Effector CD8-positive, alpha-beta T cell (primary cell): ENCODE measurements around the gene ZC3H15.

ENCODE experiments used
- DNase-seq: peaks from one replicate; lab custom pipeline; 2025; lab: John Stamatoyannopoulos, UW

Gene ZC3H15

GRCh38 chr2:186542002-186542401, 55.9 kb downstream of the ZC3H15 start:
- no peak for DNase-seq

DNA sequence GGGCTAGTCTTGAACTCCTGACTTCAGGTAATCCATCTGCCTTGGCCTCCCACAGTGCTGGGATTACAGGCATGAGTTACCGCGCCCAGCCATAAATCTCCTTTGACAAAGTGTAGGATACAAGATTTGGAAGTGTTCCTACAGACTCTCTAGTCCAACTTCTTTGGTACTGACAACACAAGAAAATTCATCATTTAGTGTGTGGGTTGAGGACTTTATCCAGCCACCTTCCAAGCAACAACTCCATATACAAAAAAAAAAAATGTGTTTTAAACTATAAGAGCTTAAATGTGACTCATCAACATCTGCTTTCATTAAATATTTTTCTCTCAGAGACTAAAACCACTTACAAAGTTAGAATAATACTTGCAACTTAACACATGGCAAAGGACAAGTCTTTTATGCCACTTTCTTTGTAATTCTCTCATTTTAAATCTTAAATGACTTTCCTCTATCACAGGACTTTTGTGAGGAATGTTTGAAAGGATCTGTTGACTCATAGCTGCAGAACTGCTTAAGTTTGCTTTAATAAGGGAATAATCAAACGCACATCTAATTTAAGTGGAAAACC, 57.6 kb downstream of the ZC3H15 start:
- DNase-seq: no peak

- DNase-seq: no peak
Observed at GRCh38 chr2:186544255-186544675, 58.2 kb downstream of the ZC3H15 start.

DNA sequence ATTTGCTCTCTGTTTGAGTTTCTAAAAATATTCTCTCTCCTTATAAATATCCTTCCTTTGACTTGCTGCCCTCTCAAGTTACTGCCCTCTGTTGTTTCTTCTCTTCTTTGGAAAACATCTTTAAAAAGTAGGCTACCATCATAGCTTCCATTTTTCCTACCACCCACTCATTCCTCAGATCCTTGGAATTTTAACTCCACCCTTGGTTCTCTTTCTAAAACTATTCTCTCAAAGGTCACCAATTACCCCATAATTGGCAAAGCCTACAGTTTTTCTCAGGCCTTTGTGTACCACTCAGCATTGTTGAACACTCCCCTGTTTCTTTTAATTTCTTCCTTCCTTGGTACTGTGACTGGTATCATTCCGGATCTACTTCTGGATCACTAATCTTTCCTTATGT, 60.8 kb downstream of the ZC3H15 start:
- no peak for DNase-seq

DNA sequence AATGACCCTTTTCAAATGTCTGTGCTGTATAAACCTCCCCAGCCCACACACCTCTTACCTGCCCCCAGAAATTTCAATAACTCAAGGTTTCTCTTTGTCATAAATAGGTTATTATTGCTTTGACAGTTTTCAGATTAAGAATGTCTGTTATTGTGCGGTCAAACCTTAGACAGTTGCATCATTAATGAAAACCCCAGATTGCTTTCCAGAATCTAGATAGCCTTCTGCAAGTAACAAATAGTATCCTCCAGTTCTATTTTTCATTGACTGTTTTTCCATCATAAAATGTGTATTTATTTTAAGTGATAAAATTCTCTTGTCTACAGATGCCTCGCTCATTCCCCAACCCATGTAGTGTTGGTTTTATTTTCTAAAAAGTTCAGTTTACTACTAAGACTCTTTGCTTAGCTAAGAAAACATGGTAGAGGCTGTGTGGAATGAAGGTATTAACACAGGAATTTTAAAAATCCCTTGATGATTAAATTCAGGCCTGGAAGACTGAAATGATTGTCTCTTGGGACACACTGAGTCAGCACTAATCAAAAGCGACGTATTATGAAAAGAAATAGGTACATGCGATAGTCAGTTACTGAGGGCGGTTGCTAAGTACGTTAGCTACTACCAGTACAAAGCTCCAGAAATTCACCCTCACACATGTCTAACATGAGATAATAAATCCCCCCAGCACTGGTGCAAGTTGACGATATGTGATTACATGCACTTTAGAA, 65.4 kb downstream of the ZC3H15 start:
- no peak for DNase-seq

- no peak for DNase-seq
Observed at GRCh38 chr2:186554429-186554828, 68.4 kb downstream of the ZC3H15 start.

DNA sequence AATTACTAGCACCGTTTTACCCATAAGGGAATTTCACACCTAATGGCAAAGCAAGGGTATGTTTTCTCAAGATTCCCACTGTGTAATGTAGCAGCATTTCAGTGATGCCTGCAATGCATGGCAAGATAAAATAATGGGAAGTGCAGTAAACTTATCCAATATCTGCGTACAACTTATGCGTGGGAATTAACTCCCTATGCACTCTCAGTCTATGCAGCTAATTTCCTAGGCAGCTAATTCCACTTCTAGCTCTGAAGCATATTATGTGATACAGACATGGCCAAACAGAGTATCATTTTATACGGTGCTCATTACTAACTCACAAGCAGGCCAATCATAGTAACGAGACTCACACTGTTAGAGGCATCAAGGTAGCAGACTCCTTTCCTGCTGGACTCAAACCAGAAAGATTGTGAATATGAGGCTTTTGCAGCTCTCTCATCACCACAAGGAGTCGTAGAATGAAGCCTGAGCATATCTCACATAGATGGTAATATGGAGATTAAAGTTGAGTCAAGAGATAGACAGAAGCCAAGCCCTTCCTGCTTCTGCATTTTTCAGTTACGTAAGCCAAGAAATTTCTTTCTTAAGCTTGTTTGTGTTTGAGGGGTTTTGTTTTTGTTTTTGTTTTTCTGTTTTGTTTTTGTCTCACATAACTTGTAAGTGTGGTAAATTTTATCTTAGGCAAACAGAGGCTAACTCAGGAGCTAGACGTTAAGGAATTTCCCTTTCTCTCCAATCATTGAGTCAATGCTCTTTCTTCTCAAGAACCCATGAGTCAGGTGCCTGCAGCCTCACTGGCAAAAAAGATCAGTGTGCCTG, 69.0 kb downstream of the ZC3H15 start:
- DNase-seq: no peak

- no peak for DNase-seq
Observed at GRCh38 chr2:186558512-186559276, 72.6 kb downstream of the ZC3H15 start.
